ENCODE data around the gene MAGEA11.
"Not testable (repeated sequence)": the region's sequence is repeated elsewhere in the genome, so short reads cannot be mapped to it uniquely, and the experiment has no call there.

Gene MAGEA11

GRCh38 chrX:149718757-149719156 is 6.9 kb downstream of the MAGEA11 start:
- DNase-seq (ENCODE audit: low read depth), result no peak

GRCh38 chrX:149720021-149720689 is 8.3 kb downstream of the MAGEA11 start:
- no peak for DNase-seq (ENCODE audit: low read depth)

- DNase-seq (ENCODE audit: low read depth), result not testable (repeated sequence)
These were observed 9.4 kb downstream of the MAGEA11 start for GRCh38 chrX:149721241-149721640.

- DNase-seq (ENCODE audit: low read depth), result no peak
These were observed 9.9 kb downstream of the MAGEA11 start for GRCh38 chrX:149721778-149722177.

GRCh38 chrX:149723583-149724118 is 11.8 kb downstream of the MAGEA11 start:
- not testable (repeated sequence) for DNase-seq (ENCODE audit: low read depth)

GRCh38 chrX:149727308-149727707 is 15.4 kb downstream of the MAGEA11 start:
- not testable (repeated sequence) for DNase-seq (ENCODE audit: low read depth)

GRCh38 chrX:149742269-149742668 is 30.4 kb downstream of the MAGEA11 start:
- DNase-seq (ENCODE audit: low read depth), result not testable (repeated sequence)

GRCh38 chrX:149746390-149747007 is 34.6 kb downstream of the MAGEA11 start:
- not testable (repeated sequence) for DNase-seq (ENCODE audit: low read depth)

GRCh38 chrX:149757206-149758067 is 45.6 kb downstream of the MAGEA11 start:
- DNase-seq (ENCODE audit: low read depth), result no peak

GRCh38 chrX:149758068-149758714 is 46.3 kb downstream of the MAGEA11 start:
- no peak for DNase-seq (ENCODE audit: low read depth)

- not testable (repeated sequence) for DNase-seq (ENCODE audit: low read depth)
These were observed 46.8 kb downstream of the MAGEA11 start for GRCh38 chrX:149758715-149759078.

- no peak for DNase-seq (ENCODE audit: low read depth)
These were observed 48.0 kb downstream of the MAGEA11 start for GRCh38 chrX:149759824-149760223.

- no peak for DNase-seq (ENCODE audit: low read depth)
These were observed 49.1 kb downstream of the MAGEA11 start for GRCh38 chrX:149760965-149761364.

GRCh38 chrX:149761858-149762674 is 50.2 kb downstream of the MAGEA11 start:
- not testable (repeated sequence) for DNase-seq (ENCODE audit: low read depth)

GRCh38 chrX:149762696-149763614 is 51.1 kb downstream of the MAGEA11 start:
- no peak for DNase-seq (ENCODE audit: low read depth)

Measured in GM04504 (cell line).